ENCODE data around the gene ZNF236. TPM values are rescaled to one million over a fixed set of nuclear protein-coding genes. Genes with fewer than 3 reads are reported as not detected.
"Not testable (repeated sequence)": the region's sequence is repeated elsewhere in the genome, so short reads cannot be mapped to it uniquely, and the experiment has no call there.

ZNF236 gene
- total RNA-seq (2022) = 13.7 and 14.9 TPM in 2 replicates
- Bru-seq, nascent RNA = percentile 64 among the genes with signal in this experiment
- percentile 63 among the genes with signal in this experiment for BruChase-seq, experiment 1, labeled RNA remaining after a 2-hour chase
- percentile 65 among the genes with signal in this experiment for BruChase-seq, experiment 2, labeled RNA remaining after a 6-hour chase
- long read RNA-seq, partial matches to known transcripts = 1 of 3 reads
- long read RNA-seq, other reads (novel, unspliced or antisense) = 2 of 3 reads

DNA sequence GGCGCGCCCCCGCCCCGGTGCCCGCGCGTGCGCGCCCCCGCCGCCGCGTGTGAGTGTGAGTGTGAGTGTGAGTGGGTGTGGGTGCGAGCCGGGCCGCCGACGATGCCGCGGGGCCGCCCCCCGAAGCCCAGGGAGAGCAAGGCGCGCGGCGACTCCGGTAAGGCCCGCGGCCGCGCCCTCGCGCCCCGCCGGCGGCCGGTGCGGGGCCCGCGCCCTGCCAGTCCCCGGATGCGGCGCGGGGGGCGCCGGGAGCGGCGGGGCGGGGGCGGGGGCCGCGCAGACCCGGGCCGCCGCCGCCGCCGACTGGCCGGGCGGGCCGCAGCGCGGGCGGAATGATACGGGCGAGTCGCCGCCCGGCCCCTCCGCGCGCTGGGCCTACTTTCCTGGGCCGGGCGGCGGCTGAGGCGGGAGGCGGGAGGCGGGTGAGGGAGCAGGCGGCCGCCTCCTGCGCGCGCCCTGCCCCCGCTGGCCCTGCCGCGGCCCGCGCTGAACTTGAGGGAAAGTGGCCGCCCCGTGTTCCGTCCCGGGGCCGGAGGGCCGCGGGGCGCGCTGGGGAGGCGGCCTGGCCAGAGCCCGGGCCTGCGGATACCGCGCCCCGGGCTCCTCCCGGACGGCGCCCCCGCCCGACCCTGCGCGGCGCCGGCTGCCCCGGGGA lies at the start of gene ZNF236:
Gene ZNF236 (plus strand): TSS at position 52 of the 655 bp plus-strand sequence. CDS start 51 bp downstream, at position 103.
- H3K9me3 Mint-ChIP-seq (ENCODE audit: unreplicated experiment) = no peaks in the 10 kb centered on the region
- ChIA-PET POLR2A (interaction anchor here (0.6 kb wide), 1 partner anchor 20 kb away, joined by 6 read pairs; no protein-coding TSS in a partner anchor), CTCF (no interaction called here)
- no peaks in the 10 kb centered on the region for H3K4me1 Mint-ChIP-seq (ENCODE audit: low read depth, unreplicated experiment)
- no peaks in the 10 kb centered on the region for H3K9me3 ChIP-seq
- no peaks in the 10 kb centered on the region for H3K4me1 ChIP-seq
- peak within 1 kb of the TSS; percentile 59 for H3K27ac Mint-ChIP-seq (ENCODE audit: unreplicated experiment)
- H3K4me3 ChIP-seq (ENCODE audit: low read depth, low read length) = peak within 1 kb of the TSS; percentile 84
- DNase-seq = peak; percentile 42 to 68
- no peaks in the 10 kb centered on the region for H3K27me3 ChIP-seq (replicated peaks; ENCODE audit: control insufficient read depth, insufficient read depth, low read length)
- H3K36me3 Mint-ChIP-seq (ENCODE audit: insufficient read depth, unreplicated experiment) = peaks cover 6% of the 10 kb centered on the region
- H3K4me3 Mint-ChIP-seq (ENCODE audit: unreplicated experiment) = peak within 1 kb of the TSS; percentile 80
- H3K27me3 Mint-ChIP-seq (ENCODE audit: insufficient read depth, unreplicated experiment) = no peaks in the 10 kb centered on the region
- no peaks in the 10 kb centered on the region for H3K36me3 ChIP-seq (ENCODE audit: control insufficient read depth, insufficient read depth, low read length)
- no peak for TF ChIP-seq CTCF (IDR thresholded peaks at IDR 0.05; ENCODE audit: insufficient read depth in 1 of 2, low read depth in 1 of 2, low read length in 1 of 2, severe bottlenecking in 1 of 2, unreplicated experiment in 1 of 2)
- BruUV-seq (replicated peaks) = no TSS peak
- intact Hi-C loops (cut with micrococcal nuclease; ENCODE audit: unreplicated experiment) = loop anchor here (5.0 kb wide), 1 partner anchor 235 kb away; no protein-coding TSS in a partner anchor

DNA sequence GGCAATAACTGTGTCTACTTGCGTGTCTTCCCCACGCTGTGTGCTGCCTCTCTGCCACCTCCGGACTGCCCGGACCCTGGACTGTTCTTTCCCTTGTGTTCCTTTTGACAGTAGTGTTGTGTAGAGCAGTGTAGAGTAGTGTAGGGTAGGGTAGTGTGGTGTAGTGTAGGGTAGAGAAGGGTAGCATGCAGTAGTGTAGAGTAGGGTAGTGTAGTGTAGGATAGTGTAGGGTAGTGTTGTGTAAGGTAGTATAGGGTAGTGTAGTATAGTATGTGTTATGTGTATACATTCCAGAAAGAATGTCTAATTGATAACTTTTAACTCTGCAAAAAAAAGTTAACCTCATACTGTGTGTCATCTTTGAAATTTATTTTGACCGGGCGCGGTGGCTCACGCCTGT lies 49.7 kb upstream of the ZNF236 start:
- ChIA-PET CTCF (no interaction called here), POLR2A (no interaction called here)
- Histone ChIP-seq H3K36me3 (ENCODE audit: control insufficient read depth, insufficient read depth, low read length) (no peaks in the 10 kb centered on the region), H3K4me3 (ENCODE audit: low read depth, low read length) (no peak overlapping the region), H3K4me1 (no peaks in the 10 kb centered on the region), H3K9me3 (no peaks in the 10 kb centered on the region), H3K27me3 (replicated peaks; ENCODE audit: control insufficient read depth, insufficient read depth, low read length) (no peaks in the 10 kb centered on the region)
- Mint-ChIP-seq H3K4me3 (ENCODE audit: unreplicated experiment) (no peak overlapping the region), H3K27me3 (ENCODE audit: insufficient read depth, unreplicated experiment) (no peaks in the 10 kb centered on the region), H3K27ac (ENCODE audit: unreplicated experiment) (no peak overlapping the region), H3K9me3 (ENCODE audit: unreplicated experiment) (peaks cover 6% of the 10 kb centered on the region), H3K36me3 (ENCODE audit: insufficient read depth, unreplicated experiment) (no peaks in the 10 kb centered on the region), H3K4me1 (ENCODE audit: low read depth, unreplicated experiment) (peaks cover 6% of the 10 kb centered on the region)
- intact Hi-C loops (cut with micrococcal nuclease; ENCODE audit: unreplicated experiment) = no loop called here
- no TSS peak for BruUV-seq (replicated peaks)
- no peak for TF ChIP-seq CTCF (IDR thresholded peaks at IDR 0.05; ENCODE audit: insufficient read depth in 1 of 2, low read depth in 1 of 2, low read length in 1 of 2, severe bottlenecking in 1 of 2, unreplicated experiment in 1 of 2)
- no peak for DNase-seq

DNA sequence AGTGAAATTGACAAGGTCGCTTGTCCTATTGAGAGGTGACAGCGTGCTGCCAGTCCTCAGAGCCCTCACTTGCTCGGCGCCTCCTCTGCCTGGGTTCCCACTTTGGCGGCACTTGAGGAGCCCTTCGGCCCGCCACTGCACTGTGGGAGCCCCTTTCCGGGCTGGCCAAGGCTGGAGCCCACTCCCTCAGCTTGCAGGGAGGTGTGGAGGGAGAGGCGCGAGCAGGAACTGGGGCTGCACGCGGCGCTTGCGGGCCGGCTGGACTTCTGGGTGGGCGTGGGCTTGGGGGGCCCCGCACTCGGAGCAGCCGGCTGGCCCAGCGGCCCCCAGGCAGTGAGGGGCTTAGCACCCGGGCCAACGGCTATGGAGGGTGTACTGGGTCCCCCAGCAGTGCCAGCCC lies 45.3 kb upstream of the ZNF236 start:
- CTCF ChIA-PET, POLR2A ChIA-PET: not testable (repeated sequence)

More for the DNA sequence above, 45.3 kb upstream of the ZNF236 start:
- H3K4me1 Mint-ChIP-seq (ENCODE audit: low read depth, unreplicated experiment); H3K36me3 Mint-ChIP-seq (ENCODE audit: insufficient read depth, unreplicated experiment); DNase-seq; H3K4me1 ChIP-seq; H3K4me3 Mint-ChIP-seq (ENCODE audit: unreplicated experiment); H3K9me3 ChIP-seq; H3K27ac Mint-ChIP-seq (ENCODE audit: unreplicated experiment); H3K9me3 Mint-ChIP-seq (ENCODE audit: unreplicated experiment); H3K4me3 ChIP-seq (ENCODE audit: low read depth, low read length); H3K27me3 ChIP-seq (replicated peaks; ENCODE audit: control insufficient read depth, insufficient read depth, low read length); H3K36me3 ChIP-seq (ENCODE audit: control insufficient read depth, insufficient read depth, low read length); intact Hi-C loops (cut with micrococcal nuclease; ENCODE audit: unreplicated experiment); H3K27me3 Mint-ChIP-seq (ENCODE audit: insufficient read depth, unreplicated experiment); BruUV-seq (replicated peaks): not testable (repeated sequence)
